NOMO-1 (cell line): Measurements from ENCODE around the gene ZNF385B.
A peak's percentile ranks its signal among the peaks of the same experiment; 100 is the strongest.

Source experiments
- DNase-seq, 2 experiments: peaks; one replicate each; lab custom pipeline; 2025; ENCODE audit not compliant: unreplicated experiment in 2 of 2; lab: John Stamatoyannopoulos, UW

Gene ZNF385B

DNA sequence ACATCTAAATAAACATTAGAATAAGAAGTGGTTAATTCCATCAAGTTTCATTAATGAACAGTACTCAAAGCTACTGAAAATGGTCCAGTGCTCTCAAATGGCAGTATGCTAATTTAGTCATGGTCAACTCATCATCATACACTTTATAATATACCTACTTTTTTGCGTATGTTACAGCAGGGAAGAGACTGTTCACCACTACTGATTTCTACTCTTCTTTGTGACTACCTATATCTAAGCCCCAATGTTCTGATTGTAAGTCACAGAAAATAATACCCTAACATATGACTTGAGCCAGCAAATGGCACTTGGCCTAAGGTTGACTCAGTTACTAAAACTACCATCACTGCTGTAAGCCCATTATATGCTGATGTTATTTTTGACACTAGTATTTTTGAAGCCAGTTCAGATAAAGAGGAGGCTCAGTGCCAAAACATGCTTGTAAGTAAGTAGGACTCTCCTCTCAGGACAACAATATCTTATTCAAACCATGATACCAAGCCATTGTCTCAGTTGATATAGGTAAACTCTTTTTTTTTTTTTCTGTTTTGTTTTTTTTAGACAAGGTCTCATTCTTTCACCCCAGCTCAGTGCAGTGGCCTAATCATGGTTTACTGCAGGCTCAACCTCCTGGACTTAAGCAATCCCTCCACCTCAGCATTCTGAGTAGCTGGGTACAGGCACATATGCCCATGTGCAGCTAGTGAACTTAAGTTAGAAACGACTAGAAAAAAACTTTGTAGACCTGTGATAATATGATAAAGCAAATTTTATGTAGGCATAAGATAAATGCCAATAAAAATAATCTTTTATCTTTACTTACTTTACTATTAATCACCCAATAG, 266.9 kb downstream of the ZNF385B start:
- no peak for DNase-seq

DNA sequence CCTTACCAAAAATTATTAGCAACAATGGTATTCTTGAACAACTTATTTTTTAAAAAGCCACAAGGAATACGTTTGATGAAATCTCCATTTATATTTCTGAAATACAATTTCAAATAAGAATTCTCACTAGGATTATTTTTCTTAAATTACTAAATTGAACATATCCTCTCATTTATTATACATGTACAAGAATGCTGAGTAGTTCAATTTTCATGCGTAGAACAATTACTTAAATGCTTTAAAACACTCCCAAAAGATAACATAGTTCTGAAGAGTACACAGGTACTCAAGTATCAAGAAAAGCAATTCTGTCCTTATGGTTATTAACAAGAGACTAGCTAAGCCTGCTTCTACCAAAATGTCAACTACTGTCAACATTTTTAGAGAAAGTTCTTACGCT, 268.1 kb downstream of the ZNF385B start:
- no peak for DNase-seq

DNA sequence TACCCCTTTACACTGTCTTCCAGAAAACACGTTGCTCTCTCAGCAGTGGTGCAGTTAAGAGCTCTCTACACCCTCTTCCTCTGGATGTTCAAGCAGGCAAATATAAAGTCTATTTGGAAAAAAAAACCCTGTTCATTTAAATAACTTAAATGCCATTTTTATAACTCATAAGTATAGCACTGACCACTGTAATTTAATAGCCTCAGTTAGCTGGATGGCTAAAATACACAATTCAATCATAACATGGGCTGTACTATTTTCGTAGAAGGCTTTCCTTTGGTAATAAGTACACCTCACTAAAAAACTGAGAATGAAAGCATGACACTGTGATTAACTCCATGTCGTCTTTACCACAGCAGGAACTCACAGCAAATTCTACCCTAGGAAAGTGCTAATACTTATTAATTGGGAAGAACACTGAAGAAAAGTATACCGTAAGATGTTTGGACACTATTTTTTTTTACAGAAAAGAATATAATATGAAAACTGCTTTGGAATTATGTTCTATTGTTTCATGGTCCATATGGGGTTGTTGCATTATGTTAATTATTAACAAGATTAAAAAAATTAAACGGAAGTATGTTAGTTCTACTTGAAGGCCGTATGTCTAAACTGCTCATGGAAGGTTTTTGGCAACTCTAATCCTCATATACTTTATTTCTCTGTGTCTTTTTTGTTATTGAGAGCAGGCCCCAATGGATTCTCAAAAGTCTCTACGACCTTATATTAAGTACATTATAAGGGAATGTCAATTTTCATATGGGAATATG, 269.1 kb downstream of the ZNF385B start:
- DNase-seq: no peak

- no peak for DNase-seq
These were observed 269.7 kb downstream of the ZNF385B start for GRCh38 chr2:179591690-179592089.

DNA sequence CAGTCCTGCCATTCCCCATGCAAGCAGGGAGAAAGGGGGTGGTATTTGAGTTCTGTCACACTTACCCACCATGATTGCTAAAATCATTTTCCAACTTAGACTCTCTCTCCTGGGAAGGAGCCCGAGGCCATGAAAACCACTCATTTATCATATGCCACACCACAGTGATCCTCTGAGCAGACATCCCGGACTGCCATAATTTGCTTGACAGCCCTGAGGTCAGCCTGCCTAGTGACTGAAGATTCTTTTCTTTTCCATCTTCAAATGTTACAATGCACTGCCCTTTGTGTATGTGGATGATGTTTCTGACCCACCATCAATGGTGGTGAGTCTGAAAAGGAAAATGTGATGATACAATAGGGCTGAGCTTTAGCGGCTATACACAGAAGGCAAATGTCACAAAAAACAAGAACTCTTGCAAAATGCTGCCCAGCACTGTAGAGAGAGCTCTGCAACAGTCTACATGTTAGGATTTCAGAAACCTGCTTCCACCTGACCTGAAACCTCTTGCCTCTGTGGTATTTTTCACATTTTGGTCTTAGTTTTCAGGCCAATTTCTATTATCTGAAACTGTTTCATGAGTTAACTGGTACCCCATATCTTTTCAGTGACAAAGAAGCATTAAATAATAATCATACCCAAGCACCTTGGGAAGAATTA, 272.8 kb downstream of the ZNF385B start:
- DNase-seq: no peak

DNA sequence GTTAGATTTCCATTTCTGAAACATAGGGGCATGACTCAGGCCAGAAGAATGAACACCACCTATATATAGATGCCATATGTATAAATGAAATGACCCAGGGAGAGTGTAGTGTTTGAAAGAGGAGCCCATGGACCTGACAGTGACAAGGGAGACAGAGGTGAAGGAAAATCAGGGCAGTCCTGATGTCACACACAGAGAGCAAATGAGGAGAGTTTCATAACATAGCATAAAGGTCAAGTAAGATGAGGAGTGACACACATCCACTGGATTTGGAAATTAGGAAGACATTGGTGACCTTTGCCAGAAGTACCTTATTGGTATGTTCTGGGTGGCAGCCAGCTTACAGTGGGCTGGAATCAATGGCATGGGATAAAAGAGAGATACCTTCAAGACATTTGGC, 276.7 kb downstream of the ZNF385B start:
- DNase-seq: no peak

GRCh38 chr2:179581605-179582004, 279.8 kb downstream of the ZNF385B start:
- DNase-seq: no peak

DNA sequence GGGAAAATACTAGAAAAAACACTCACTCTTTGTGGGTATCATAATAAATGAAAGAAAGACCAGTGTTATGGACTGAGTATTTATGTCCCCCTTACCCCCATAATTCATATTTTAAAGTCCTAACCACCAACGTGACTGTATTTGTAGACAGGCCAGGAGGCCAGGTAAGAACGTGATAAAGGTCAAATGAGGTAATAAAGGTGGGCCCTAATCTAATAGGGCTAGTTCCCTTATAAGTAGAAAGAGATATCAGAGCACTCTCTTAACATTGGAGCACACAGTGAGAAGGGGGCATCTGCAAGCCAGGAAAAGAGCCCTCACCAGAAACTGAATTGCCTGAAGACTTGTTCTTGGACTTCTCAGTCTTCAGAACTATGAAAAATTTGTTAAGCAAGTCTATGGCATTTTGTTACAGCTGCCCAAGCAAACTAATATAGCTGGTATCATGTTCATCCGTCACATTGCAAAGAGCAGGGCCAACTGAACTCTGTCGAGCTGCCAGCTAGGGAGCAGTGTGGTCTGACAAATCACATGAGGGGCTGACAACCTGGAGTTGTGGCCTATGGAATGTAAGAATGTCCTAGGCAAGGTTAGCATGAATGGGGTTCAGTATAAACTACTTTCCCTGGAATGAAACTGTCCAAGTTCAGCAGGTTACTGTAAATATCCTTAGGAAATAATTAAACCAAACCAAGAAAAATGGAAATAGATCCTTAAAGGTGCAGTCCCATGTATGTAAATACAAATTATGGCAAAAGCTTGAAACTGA, 280.9 kb downstream of the ZNF385B start:
- no peak for DNase-seq

DNA sequence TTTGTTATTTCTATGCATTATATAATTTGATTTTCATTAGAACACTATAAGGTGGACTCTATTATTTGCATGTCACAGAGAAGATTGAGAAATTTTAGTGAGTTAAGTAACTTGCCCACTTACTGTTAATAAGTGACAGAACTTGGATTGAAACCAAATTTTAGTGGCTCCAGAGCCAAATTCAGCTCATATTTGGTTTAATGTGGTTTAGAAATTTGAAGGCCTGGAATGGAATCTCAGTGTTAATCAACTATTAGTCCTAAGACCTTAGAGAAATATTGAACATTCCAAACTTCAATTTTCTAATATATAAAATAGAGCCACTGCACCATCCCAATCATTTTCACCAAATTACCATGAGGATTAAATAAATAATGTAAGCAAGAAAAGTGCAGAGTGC, 281.6 kb downstream of the ZNF385B start:
- no peak for DNase-seq

GRCh38 chr2:179578171-179578916, 283.1 kb downstream of the ZNF385B start:
- DNase-seq: no peak

DNA sequence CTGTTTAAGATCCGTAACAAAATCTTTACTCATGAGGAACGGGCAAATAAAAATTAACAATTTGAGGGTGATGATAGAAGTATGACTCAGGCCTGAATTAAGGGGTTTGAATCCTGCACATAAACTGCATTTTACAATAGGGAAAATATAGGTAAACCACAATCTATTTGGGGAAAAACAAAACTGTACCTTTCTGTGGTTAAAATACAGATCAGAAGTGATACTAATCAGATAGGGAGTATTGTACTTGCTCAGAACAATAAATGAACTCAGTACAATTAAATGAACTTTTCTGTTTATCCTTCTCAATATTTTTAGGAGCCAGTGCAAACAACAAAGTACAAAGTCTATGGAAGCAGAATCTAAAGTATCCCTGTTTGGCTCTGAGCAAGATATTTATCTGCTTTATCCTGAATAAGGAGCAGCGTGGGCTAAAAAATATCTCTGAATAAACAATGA, 287.3 kb downstream of the ZNF385B start:
- DNase-seq: no peak

GRCh38 chr2:179572544-179572943, 288.9 kb downstream of the ZNF385B start:
- DNase-seq: no peak

DNA sequence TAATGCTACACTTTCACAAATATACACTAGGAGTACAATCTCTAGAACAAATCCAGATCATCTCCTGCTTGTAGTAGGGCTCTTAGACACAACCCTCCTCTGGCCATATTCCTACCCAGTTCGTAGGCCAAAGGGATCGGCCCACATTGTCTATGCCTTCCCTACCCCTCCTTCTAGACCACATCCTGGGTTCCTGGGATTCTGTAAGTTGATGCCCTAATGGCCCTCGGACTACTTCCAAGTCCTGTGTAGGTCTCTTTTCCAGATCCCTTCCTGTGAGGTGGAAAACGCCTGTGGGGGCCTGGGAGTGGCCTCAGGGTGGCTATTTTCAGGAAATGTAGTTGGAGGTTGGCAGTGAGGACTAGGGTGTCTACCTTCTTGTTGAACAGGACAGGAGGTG, 289.7 kb downstream of the ZNF385B start:
- DNase-seq: no peak

DNA sequence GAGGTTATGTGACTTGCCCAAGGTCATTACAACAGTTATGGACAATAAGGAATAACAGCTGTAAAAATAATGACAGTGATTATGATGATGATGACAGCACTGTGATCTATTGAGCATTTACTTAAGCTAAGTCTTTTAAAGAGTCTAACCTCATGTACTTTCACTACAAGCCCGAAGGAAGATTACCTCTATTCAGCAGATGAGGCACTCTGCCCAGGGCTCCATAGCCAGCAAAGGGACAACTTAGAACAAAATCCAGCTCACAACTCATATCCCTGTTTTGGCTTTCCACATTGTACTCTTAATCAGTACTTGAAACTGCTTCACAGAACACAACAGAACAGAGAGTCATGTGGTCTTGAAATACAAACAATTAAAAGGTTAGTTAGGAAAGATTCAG, 290.2 kb downstream of the ZNF385B start:
- no peak for DNase-seq

DNA sequence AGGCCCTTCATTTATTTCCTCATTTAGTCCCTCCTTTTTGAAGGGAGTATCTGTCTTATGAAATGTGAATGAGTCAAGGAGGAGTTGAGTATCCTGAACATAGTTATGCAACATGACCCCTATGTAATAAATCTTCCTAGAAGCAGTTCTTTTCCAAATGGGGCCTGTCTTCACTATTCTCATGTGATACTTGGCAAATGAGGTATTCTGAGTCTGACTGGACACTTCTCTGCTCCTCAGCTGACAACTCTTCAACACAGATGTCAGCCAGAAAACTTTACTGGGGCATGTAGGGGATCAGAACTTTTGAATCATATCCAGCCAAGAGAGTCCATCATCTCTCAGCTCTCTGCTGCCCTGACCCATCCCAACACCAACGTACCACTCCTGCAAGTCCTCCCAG, 291.6 kb downstream of the ZNF385B start:
- DNase-seq: peak; percentile 28 to 83

DNA sequence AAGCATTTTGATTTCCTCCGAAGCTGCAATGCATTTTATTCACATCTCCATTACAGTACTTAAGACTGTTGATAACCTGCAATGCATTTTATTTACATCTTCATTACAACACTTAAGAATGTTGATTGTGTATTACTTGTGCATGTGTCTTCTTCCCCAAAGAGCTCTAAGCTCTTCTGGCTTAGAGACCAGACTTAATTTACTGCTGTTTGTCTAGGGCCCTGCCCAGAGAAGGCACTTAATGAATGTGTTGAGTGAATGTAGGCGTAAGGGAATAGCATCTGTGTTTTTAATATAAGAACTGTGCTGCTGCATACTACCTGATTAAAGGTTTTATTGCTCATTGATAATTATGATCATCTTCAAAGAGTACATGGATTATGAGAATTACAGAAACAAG, 295.6 kb downstream of the ZNF385B start:
- DNase-seq: no peak

- no peak for DNase-seq
These were observed 299.0 kb downstream of the ZNF385B start for GRCh38 chr2:179562330-179562885.

DNA sequence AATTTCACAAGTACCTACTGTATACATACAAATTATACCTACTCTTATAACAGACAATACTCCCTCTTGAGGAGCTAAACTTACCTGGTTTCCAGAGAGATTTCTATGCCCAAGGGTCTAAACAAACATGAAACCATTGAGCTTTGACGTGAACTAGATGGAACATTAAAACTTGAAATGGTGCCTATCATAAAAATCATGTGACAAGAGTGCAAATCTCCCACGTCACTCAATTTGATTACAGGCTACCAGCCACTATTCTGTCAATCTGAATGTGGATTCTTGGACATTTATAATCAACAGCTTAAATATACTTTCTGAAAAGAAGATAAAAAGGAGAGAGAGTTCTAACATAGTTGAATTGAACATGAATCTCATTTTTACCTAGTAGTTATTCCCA, 299.7 kb downstream of the ZNF385B start:
- DNase-seq: no peak

DNA sequence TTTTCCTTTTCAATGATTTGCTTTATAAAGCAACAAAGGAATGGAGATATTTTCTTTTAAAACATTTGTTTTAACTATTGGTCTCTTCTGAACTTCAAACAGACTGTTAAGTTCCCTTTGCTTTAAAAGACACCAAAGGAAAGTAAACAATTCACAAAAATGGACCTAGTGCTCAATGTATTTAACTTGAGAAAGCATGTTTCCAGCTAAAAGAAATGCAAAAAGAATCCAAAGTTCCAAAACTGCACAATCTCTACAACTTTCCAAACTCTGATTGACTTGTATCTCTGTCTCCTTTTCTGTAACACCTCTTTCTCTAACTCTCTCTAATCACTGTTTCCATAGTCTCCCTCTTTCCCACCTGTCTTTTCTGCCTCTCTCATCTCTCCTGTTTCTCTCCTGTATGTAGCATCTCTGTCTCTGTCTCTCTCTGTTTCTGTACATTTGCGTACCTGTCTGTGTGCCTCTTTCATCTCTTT, 301.1 kb downstream of the ZNF385B start:
- no peak for DNase-seq
